Type B pancreatic cell (in vitro differentiated cells): ENCODE data around the gene ABCG1. TPM values are rescaled to one million over a fixed set of nuclear protein-coding genes. Genes with fewer than 3 reads are reported as not detected.
"Not testable (repeated sequence)": the region's sequence is repeated elsewhere in the genome, so short reads cannot be mapped to it uniquely, and the experiment has no call there.

Experiments
- DNase-seq: peaks from one replicate; pipeline ENCODE4 v3.0.0; 2021; ENCODE audit warnings: mixed read lengths; ENCODE audit not compliant: unreplicated experiment; ENCODE audit errors: extremely low spot score
- H3K27ac Mint-ChIP-seq: 2 replicates; pipeline ENCODE4 v1.8.0; 2021; ENCODE audit warnings: mild to moderate bottlenecking, mixed read lengths
- H3K27me3 Mint-ChIP-seq: 2 replicates; pipeline ENCODE4 v1.8.0; 2021; ENCODE audit warnings: mixed read lengths
- H3K36me3 Mint-ChIP-seq: 2 replicates; pipeline ENCODE4 v1.8.0; 2021; ENCODE audit warnings: mixed read lengths
- H3K4me1 Mint-ChIP-seq: one replicate; pipeline ENCODE4 v1.8.0; 2021; ENCODE audit warnings: mixed read lengths; ENCODE audit not compliant: unreplicated experiment
- H3K4me3 Mint-ChIP-seq: 2 replicates; pipeline ENCODE4 v1.8.0; 2021; ENCODE audit warnings: mild to moderate bottlenecking, mixed read lengths
- H3K9me3 Mint-ChIP-seq: 2 replicates; pipeline ENCODE4 v1.8.0; 2021; ENCODE audit warnings: mixed read lengths
- CTCF ChIP-seq: fragments of 200-600 bp; sonication (generic); conservative IDR thresholded peaks from 2 replicates; pipeline ENCODE4 v1.5.0; 2021; ENCODE audit warnings: antibody characterized with exemption, mild to moderate bottlenecking
- total RNA-seq: library from RNA; stranded (reverse); gene quantifications from 2 replicates; pipeline ENCODE4 v1.2.1, GENCODE V29; 2021; ENCODE audit warnings: low replicate concordance

Gene ABCG1
- total RNA-seq, 1 donor from 2014 or later, result 6.2 TPM

DNA sequence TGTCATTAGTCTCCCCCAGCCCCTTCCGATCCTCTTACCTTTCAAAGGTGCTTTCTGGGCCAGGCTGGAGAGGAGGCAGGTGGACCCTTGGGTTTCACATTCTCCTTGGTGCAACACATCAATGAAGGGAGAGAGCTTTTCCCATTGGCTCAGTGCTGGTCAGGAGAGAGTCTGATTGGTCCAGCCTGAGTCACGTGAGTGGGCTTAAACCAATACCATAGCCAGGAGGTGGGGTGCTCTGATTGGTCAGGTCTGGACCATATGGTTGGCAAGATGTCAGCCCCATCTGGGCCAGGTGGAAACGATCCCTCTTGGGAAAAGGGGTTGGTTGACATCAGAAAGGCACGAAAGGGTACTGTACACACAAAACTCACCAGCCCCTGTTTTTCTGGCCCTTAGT is 44.8 kb upstream of the ABCG1 start:
- Mint-ChIP-seq H3K4me3 (no peak overlapping the region), H3K27me3 (peaks cover 3% of the 10 kb centered on the region)
- no peak for TF ChIP-seq CTCF

GRCh38 chr21:42175110-42175710 is 43.7 kb upstream of the ABCG1 start:
- H3K4me1 Mint-ChIP-seq, result no peaks in the 10 kb centered on the region
- H3K9me3 Mint-ChIP-seq, result no peaks in the 10 kb centered on the region
- H3K27me3 Mint-ChIP-seq, result peaks cover 3% of the 10 kb centered on the region
- H3K27ac Mint-ChIP-seq, result no peak overlapping the region
- H3K36me3 Mint-ChIP-seq, result no peaks in the 10 kb centered on the region
- TF ChIP-seq CTCF, result no peak
- no peak for DNase-seq
- no peak overlapping the region for H3K4me3 Mint-ChIP-seq

More for the DNA sequence above, 44.8 kb upstream of the ABCG1 start:
- Mint-ChIP-seq H3K9me3 (no peaks in the 10 kb centered on the region), H3K4me1 (no peaks in the 10 kb centered on the region), H3K36me3 (no peaks in the 10 kb centered on the region), H3K27ac (no peak overlapping the region)
- DNase-seq, result peak; percentile 29

DNA sequence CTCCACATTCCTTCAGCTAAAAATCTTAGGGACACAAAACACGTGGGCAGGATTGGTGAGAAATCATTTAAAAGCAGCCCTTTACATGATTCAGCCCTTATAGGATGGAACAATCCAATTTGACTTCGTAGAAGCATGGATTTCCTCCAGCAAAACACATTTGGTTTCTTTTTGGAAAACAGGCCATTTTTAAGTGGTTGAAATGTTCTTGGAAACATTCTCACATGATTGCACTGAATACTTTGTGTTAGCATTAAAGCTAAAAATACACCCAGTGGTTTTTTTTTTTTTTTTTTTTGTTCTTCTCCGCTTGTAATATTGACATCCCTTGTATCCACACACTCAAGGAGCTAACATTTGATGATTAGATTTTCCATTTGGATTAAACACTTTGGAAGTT is 42.1 kb upstream of the ABCG1 start:
- Mint-ChIP-seq H3K27me3 (peaks cover 3% of the 10 kb centered on the region), H3K36me3 (no peaks in the 10 kb centered on the region), H3K4me1 (no peaks in the 10 kb centered on the region), H3K4me3 (no peak overlapping the region), H3K27ac (no peak overlapping the region), H3K9me3 (no peaks in the 10 kb centered on the region)
- no peak for TF ChIP-seq CTCF
- no peak for DNase-seq

DNA sequence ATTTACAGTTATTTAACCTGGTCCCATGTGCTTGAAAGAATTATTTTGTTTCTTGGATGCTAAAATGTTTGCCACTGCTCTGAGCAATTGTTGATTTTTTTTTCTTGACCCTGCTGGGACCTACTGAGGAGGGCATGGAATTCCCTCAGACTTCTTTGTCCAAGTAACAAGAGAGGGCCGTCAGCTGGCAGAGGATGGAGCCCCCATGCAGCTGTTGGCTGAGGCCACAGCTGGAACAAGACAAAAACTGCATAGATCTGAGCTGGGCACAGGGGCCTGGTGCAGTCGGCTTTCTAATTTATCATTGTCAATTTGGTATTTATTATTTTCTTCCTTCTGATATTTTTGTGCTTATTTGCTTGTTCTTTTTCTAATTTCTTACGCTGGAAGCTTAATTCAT is 39.6 kb upstream of the ABCG1 start:
- no peaks in the 10 kb centered on the region for H3K9me3 Mint-ChIP-seq
- peaks cover 3% of the 10 kb centered on the region for H3K27me3 Mint-ChIP-seq
- no peaks in the 10 kb centered on the region for H3K4me1 Mint-ChIP-seq
- H3K36me3 Mint-ChIP-seq, result no peaks in the 10 kb centered on the region
- no peak for TF ChIP-seq CTCF
- H3K4me3 Mint-ChIP-seq, result no peak overlapping the region
- no peak for DNase-seq
- no peak overlapping the region for H3K27ac Mint-ChIP-seq

- not testable (repeated sequence) for DNase-seq, H3K27me3 Mint-ChIP-seq, H3K4me3 Mint-ChIP-seq, H3K9me3 Mint-ChIP-seq, H3K27ac Mint-ChIP-seq, H3K4me1 Mint-ChIP-seq, H3K36me3 Mint-ChIP-seq
Observed at GRCh38 chr21:42180001-42180400, 38.9 kb upstream of the ABCG1 start.

- peaks cover 3% of the 10 kb centered on the region for H3K27me3 Mint-ChIP-seq
- no peaks in the 10 kb centered on the region for H3K36me3 Mint-ChIP-seq
- no peak for TF ChIP-seq CTCF
- DNase-seq, result no peak
- peaks cover 15% of the 10 kb centered on the region for H3K9me3 Mint-ChIP-seq
- no peak overlapping the region for H3K4me3 Mint-ChIP-seq
- H3K27ac Mint-ChIP-seq, result no peak overlapping the region
- H3K4me1 Mint-ChIP-seq, result no peaks in the 10 kb centered on the region
Observed at GRCh38 chr21:42182713-42183371, 36.1 kb upstream of the ABCG1 start.
